CD4-positive, alpha-beta T cell treated with Interleukin-1 beta for 1 hour (primary cell): ENCODE results near the gene CHN1.

Source experiments
- DNase-seq, 2 donors: peaks; one replicate each; pipeline ENCODE4 v3.0.0-alpha.2; 2020 to 2022

The CHN1 gene

DNA sequence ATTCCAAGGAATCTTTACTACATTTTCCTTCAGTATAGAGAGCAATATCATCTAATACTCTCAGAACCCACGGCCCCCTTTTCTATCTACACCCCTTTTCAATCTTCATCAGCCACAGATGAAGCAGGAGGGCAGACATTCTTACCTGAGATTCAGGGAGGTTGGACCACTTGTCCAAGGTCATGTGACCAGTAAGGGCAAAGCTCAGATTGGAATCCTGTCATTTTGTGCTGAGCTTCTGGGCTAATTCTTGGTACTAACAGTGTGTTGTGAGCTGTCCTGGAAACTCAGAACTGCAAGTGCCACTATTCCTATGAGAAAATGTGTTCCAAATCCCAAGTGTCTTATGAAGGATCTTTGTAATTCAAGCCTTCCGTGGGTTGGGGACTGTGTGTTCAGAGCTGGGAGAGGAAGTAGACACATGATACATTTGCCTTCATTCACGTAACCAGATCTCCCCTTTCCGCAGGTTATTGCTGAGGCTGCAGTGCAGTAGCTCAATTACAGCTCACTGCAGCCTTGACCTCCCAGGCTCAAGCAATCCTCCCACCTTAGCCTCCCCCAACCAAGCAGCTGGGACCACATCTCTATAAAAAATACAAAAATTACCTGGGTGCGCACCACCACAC lies 244.2 kb downstream of the CHN1 start:
- DNase-seq, result no peak

DNA sequence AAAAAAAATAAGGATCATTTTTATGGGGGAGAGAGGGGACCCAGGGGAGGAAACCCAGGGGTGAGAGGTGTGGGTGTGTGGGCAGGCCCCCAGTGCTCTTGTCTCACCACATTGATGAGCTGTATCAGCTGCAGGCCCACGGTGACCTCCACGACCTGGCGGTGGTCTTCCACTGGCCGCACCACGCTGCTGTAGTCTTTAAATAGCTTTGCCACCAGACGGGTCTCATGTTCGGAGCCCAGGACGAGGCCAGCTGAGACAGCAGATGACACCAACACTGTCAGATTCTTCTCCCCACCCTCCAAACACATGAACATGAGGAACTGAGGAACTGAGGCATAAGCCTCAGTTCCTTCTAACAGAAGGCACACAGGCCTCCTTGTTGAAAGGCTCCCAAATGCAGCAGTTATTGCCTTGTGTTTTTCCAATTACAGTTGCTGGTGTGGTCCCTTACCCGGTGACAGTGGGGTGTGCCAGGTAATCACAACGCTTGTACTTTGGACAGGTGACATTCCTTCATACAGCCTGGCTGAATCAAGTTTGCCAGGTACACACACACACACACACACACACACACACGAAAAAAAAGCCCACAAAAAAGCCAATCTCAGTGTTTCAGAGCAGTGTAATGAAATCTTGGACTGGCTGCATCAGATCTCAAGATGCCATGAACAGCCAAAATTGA lies 245.7 kb downstream of the CHN1 start:
- no peak for DNase-seq

- DNase-seq, result no peak
Measured at GRCh38 chr2:174756743-174757142, 248.4 kb downstream of the CHN1 start.

GRCh38 chr2:174753038-174753633 lies 252.0 kb downstream of the CHN1 start:
- DNase-seq, result peak; percentile 51 to 66

GRCh38 chr2:174752403-174753037 lies 252.7 kb downstream of the CHN1 start:
- peak; percentile 42 to 43 for DNase-seq

DNA sequence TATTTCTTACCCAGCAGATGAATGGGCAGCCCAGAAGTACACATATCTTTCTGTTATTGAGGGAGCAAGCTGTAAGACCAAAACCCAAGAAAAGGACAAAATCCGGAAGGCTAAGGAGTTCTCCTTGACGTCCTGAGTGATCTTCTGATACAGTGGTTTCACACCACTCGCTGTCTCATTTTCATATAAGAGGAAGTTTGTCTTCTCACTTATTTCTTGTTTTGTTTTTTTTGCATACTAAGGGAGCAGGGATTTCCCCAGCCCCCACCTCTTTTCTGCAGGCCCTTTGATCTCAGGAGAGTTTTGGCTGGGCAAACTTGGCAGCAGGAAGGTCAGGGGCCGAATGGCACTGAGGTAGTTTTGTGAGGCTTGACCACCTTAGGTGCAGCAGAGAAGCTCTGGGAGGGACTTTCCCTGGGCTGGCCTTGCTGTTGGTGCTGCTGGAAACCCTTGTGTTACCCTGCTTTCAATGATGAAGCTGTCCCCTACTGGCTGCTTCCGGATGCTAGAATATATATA lies 254.2 kb downstream of the CHN1 start:
- peak; percentile 56 to 67 for DNase-seq

DNA sequence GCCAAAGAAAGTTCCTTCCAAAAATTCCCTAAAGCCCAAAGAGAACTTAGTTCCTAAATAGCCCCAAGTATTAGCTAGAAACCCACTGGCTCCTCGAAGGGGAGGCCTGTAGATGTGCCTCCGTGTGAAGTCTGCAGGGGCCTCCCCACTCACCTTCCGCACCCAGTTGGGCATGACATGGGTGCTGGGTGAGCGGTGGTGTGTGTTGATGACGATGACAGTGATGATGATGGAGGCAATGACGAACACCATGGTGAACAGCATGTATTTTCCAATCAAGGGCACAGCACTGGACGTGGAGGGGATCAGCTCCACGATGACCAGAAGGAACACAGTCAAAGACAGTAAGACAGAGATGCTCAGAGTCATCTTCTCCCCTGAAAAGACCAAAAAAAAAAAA lies 255.4 kb downstream of the CHN1 start:
- peak in 1 of 2 donors; percentile 37 for DNase-seq

DNA sequence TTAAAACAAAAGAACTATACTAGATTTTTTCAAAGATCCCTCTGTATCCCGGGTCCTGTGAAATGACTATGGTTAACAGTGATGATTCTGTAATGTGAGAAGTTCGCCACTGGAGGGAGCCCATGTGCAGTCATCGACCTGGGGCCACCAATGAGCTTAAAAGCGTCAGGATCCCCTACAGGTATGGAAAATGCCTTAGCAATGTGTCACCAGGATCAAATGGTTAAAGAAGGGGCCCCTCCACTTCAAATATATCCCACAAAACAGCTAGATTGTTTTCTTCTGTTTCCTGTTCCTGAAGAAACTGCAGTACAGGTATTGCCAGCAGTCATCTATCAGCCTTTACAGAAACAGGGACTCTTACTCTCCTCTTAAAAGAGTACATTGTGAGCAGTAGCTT lies 256.2 kb downstream of the CHN1 start:
- DNase-seq, result peak; percentile 60 to 74
